Esophagus squamous epithelium (tissue), 5 donors: Measurements from ENCODE around the gene COPS6. TPM values are rescaled to one million over a fixed set of nuclear protein-coding genes. Genes with fewer than 3 reads are reported as not detected.

ENCODE experiments used
- DNase-seq: peaks from one replicate; lab custom pipeline; 2025; lab: John Stamatoyannopoulos, UW
- H3K27ac ChIP-seq, 4 donors: fragments of 200-600 bp; sonication (generic); one replicate each; pipeline ENCODE4 v1.5.1; 2016 to 2019; ENCODE audit warnings: mild to moderate bottlenecking in 1 of 4
- H3K27me3 ChIP-seq, 4 donors: fragments of 200-600 bp; sonication (generic); 1 replicate in 3 of 4; 2 replicates in 1 of 4; pipeline versions ENCODE4 v1.5.1 to v1.6.0; 2017 to 2021; ENCODE audit warnings: antibody characterized with exemption in 1 of 4
- H3K36me3 ChIP-seq, 3 donors: fragments of 200-600 bp; sonication (generic); one replicate each; pipeline ENCODE4 v1.5.1; 2016 to 2019
- H3K4me1 ChIP-seq, 3 donors: fragments of 200-600 bp; sonication (generic); one replicate each; pipeline ENCODE4 v1.5.1; 2017 to 2019
- H3K4me3 ChIP-seq, 4 donors: fragments of 200-600 bp; sonication (generic); 1 replicate in 3 of 4; 2 replicates in 1 of 4; pipeline ENCODE4 v1.5.1; 2016 to 2019; ENCODE audit warnings: mild to moderate bottlenecking in 2 of 4, moderate library complexity in 1 of 4
- H3K9me3 ChIP-seq, 3 donors: fragments of 200-600 bp; sonication (generic); one replicate each; pipeline ENCODE4 v1.5.1; 2016 to 2019
- POLR2A ChIP-seq, 4 donors: fragments of 450-650 bp; IDR thresholded peaks; one replicate each; pipeline ENCODE4 v1.6.1; 2017; ENCODE audit warnings: antibody characterized with exemption in 4 of 4, mild to moderate bottlenecking in 4 of 4, moderate library complexity in 3 of 4
- WGBS, 2 donors: methylation state at CpG; one replicate each; pipeline ENCODE4 v1.1.5; 2018; 5-methylcytosine and 5-hydroxymethylcytosine counted together
- intact Hi-C: fragments of 100-400 bp; cut with DNase I; formaldehyde crosslinking; loops from one replicate; pipeline ENCODE4 v1.15.0; 2022
- total RNA-seq, 4 donors: library from RNA; depleted of rRNA; stranded (reverse); fragments of >200 nt; gene quantifications; one replicate each; pipeline ENCODE4 v1.1.0, GENCODE V29; 2016
- TF ChIP-seq, protein P1 (sequence below), 6 experiments: fragments of 450-650 bp in 4 of 6; fragments of 200-600 bp in 2 of 6; sonication (generic) in 2 of 6; IDR thresholded peaks; one replicate each; pipeline ENCODE4 v1.5.1; 2016 to 2019; ENCODE audit warnings: antibody characterized with exemption in 6 of 6, mild to moderate bottlenecking in 4 of 6, moderate library complexity in 4 of 6
- donor health status: DM: yes; HTN: yes; CAD: no.

COPS6 gene
- total RNA-seq, 4 donors from 2014 or later, result 50.6 to 68.0 (median 62.2) TPM

DNA sequence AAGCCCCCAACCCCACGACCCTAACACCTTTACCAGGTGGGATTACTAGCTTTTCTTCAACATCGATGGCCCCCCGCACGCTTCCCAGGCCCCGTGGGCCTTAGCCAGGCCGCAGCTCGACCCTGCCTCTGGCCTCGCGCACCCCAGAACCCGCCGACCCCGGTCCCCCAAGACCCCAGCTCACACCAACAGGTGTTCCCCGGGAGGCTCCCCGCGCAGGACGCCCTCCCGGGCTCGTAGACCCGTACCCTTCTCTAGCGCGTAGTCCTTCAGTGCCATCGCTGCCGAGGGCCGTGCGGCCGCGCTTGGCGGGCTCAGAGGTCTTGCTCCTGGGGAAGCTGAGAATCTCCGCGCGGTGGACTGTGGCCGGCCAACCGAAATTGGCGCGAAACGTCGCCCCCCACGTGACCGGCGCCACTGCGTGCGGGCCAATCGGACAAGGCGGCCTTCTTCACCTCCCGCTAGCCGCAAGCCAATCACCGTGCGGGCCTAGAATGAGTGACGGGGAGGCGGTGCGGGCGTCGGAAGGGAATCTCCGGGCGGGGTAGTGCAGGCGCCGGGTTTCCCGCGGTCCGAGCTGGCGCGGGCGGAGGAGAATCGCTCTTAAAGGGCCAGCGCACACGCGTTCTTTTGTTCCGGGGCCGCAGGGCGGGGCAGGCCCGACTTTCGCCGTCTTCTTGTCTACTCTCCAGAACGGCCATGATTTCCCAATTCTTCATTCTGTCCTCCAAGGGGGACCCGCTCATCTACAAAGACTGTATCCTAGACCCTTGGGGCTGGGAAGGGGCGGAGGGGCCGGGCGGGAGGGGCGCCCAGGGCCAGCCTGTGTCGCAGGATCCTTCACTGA lies 12.5 kb downstream of the COPS6 start, which contains the start of the genes AP4M1 and MCM7:
Gene AP4M1 (plus strand): TSS at position 628 of the 847 bp plus-strand sequence. CDS start 72 bp downstream, at position 700.
Gene MCM7 (minus strand): TSS at position 382 of the 847 bp plus-strand sequence. CDS start 103 bp downstream, at position 279.
- peak; percentile 89 for DNase-seq
- peak in 1 of 4 donors; percentile 28 for TF ChIP-seq POLR2A (IDR thresholded peaks at IDR 0.05)
- TF ChIP-seq, protein P1, sequence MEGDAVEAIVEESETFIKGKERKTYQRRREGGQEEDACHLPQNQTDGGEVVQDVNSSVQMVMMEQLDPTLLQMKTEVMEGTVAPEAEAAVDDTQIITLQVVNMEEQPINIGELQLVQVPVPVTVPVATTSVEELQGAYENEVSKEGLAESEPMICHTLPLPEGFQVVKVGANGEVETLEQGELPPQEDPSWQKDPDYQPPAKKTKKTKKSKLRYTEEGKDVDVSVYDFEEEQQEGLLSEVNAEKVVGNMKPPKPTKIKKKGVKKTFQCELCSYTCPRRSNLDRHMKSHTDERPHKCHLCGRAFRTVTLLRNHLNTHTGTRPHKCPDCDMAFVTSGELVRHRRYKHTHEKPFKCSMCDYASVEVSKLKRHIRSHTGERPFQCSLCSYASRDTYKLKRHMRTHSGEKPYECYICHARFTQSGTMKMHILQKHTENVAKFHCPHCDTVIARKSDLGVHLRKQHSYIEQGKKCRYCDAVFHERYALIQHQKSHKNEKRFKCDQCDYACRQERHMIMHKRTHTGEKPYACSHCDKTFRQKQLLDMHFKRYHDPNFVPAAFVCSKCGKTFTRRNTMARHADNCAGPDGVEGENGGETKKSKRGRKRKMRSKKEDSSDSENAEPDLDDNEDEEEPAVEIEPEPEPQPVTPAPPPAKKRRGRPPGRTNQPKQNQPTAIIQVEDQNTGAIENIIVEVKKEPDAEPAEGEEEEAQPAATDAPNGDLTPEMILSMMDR (IDR thresholded peaks at IDR 0.05), result peak in 2 of 6 experiments; percentile 2 to 6
- Histone ChIP-seq H3K27me3 (no peaks in the 10 kb centered on the region), H3K36me3 (peaks cover 22 to 67% (median 46%) of the 10 kb centered on the region in 3 donors), H3K4me1 (peaks cover 12 to 40% (median 12%) of the 10 kb centered on the region in 3 donors), H3K27ac (peak within 1 kb of the TSS; percentile 91 to 99 (median 98)), H3K4me3 (peak within 1 kb of the TSS; percentile 51 to 94 (median 76)), H3K9me3 (no peaks in the 10 kb centered on the region)
- intact Hi-C loops, result no loop called here
- 0 to 2% methylated on average over 4 to 18 of the region's 80 CpGs for WGBS, 2 donors

DNA sequence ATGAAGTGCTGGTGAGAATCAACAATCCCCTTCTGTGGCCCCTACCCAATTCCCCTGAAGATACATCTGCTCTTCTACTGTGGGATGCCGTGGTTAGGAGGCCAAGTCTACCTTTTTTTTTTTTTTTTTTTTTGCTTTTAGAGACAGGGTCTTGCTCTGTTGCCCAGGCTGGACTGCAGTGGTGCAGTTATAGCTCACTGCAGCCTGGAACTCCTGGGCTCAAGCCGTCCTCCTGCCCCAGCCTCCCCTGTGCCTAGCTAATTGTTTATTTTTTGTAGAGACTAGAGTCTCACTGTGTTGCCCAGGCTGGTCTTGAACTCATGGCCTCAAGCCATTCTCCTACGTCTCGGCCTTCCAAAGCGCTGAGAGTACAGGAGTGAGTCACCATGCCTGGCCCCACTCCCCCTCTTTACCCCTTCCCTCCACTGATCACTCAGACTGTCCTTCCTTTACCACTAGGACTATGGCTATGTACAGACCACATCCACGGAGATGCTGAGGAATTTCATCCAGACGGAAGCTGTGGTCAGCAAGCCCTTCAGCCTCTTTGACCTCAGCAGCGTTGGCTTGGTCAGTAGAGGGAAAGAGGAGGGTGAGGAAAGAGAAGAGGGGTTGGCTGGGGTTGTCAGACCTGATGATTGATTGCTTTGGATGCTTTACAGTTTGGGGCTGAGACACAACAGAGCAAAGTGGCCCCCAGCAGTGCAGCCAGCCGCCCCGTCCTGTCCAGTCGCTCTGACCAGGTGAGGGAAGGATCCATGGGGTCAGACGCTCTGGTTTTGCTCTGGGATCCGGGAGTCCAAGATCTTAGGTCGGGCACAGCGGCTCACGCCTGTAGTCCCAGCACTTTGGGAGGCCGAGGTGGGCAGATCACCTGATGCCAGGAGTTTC lies 14.4 kb downstream of the COPS6 start:
- Histone ChIP-seq H3K27ac (no peak overlapping the region), H3K36me3 (peaks cover 24 to 67% (median 30%) of the 10 kb centered on the region in 3 donors), H3K4me3 (no peak overlapping the region), H3K27me3 (no peaks in the 10 kb centered on the region), H3K4me1 (peaks cover 12 to 35% (median 12%) of the 10 kb centered on the region in 3 donors), H3K9me3 (no peaks in the 10 kb centered on the region)
- 78 to 83% methylated on average over 9 to 13 of the region's 17 CpGs for WGBS, 2 donors
- no peak for DNase-seq
- intact Hi-C loops, result no loop called here
- TF ChIP-seq, protein P1 (IDR thresholded peaks at IDR 0.05), result no peak
- TF ChIP-seq POLR2A (IDR thresholded peaks at IDR 0.05), result no peak

DNA sequence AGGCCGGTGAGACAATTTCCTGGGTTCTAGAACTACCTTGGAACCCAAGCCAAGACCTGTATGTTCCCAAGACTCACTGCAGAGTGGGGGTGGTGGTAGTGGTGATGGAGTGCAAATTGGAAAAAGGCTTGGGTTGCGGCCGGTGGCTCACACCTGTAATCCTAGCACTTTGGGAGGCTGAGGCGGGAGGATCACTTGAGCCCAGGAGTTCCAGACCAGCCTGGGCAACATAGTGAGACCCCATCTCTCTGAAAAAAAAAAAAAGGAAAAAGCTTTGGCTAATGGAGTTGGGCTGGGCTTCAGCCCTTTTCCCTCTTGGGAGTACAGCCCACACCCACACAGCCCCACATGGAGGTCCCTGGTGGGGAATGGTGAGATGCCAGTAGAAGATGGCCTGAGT lies 16.8 kb downstream of the COPS6 start:
- intact Hi-C loops, result no loop called here
- 89 to 94% methylated on average over 3 to 4 of the region's 4 CpGs for WGBS, 2 donors

DNA sequence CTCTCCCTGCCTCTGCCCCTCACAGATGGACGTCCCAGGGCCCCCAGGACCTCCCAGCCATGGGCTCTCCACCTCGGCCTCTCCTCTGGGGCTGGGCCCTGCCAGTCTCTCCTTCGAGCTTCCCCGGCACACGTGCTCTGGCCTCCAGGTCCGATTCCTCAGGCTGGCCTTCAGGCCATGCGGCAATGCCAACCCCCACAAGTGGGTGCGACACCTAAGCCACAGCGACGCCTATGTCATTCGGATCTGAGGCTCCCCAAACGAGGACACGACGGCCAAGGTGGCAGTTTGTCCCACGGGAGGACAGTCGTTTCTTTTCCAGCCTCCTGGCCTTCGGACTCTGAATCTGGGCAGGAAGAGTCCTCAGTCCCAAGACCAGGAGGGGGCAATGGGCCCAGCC lies 17.9 kb downstream of the COPS6 start:
- Histone ChIP-seq H3K27me3 (no peaks in the 10 kb centered on the region), H3K4me3 (no peak overlapping the region), H3K27ac (no peak overlapping the region), H3K9me3 (no peaks in the 10 kb centered on the region), H3K36me3 (peaks cover 23 to 87% (median 31%) of the 10 kb centered on the region in 3 donors), H3K4me1 (peaks cover 4 to 11% (median 4%) of the 10 kb centered on the region in 3 donors)
- intact Hi-C loops, result no loop called here
- TF ChIP-seq POLR2A (IDR thresholded peaks at IDR 0.05), result no peak
- TF ChIP-seq, protein P1 (IDR thresholded peaks at IDR 0.05), result no peak
- WGBS, 2 donors, result 78% methylated on average over 7 of the region's 17 CpGs; no CpG with 5 or more reads in 1 of the 2 donors
- no peak for DNase-seq

More for the DNA sequence above, 16.8 kb downstream of the COPS6 start:
- TF ChIP-seq POLR2A (IDR thresholded peaks at IDR 0.05), result no peak
- TF ChIP-seq, protein P1 (IDR thresholded peaks at IDR 0.05), result no peak
- no peak for DNase-seq
- no peak overlapping the region for H3K4me3 ChIP-seq
- H3K27me3 ChIP-seq, result no peaks in the 10 kb centered on the region
- H3K27ac ChIP-seq, result no peak overlapping the region
- no peaks in the 10 kb centered on the region for H3K9me3 ChIP-seq
- H3K36me3 ChIP-seq, result peaks cover 23 to 76% (median 28%) of the 10 kb centered on the region in 3 donors
- H3K4me1 ChIP-seq, result peaks cover 4 to 15% (median 4%) of the 10 kb centered on the region in 3 donors
